Activated CD8-positive, alpha-beta memory T cell treated with anti-CD3 and anti-CD28 coated beads, Interleukin-2, amount 50 U/mL, for 48 hours (primary cell): Measurements from ENCODE around the gene DENND5B.
"Not testable (repeated sequence)": the region's sequence is repeated elsewhere in the genome, so short reads cannot be mapped to it uniquely, and the experiment has no call there.

Source experiments
- DNase-seq: peaks from one replicate; pipeline ENCODE4 v3.0.0-alpha.2; 2020

DENND5B gene

DNA sequence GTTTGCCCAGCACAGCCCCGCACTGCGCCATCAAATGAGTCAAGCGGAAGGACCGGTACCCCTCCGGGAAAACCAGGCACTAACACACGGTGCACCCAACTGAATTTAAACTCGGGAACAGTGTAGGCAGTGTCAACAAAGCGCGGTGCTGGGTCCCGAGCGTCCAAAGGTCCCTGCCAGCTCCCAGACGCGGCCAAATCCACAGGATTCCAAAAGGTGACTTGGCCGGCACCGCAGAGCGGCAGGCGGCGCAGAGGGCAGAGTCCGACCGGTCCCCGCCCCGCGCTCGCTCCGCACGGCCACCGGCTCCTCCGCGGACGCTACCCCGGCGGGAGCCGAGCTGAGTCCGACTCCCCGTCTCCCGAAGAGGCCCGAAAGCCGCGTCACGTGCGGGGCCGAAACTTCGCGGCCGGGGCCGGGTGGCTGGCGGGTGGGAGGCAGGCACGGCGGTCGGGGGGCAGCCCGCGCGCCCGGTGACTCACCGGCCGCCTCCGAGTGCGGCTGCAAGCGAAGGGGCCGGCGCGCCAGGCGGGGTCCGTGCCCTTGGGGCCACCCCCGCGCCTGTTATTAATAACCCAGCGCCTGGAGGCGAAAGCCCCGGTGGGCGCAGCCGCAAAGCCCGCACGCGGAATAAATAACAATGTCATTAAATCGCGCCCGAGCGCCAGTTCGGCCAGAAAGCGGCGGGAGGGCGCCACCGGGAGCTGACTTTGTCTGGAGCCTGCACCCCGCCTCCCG is 863 bp downstream of the DENND5B start:
- peak; percentile 65 for DNase-seq

DNA sequence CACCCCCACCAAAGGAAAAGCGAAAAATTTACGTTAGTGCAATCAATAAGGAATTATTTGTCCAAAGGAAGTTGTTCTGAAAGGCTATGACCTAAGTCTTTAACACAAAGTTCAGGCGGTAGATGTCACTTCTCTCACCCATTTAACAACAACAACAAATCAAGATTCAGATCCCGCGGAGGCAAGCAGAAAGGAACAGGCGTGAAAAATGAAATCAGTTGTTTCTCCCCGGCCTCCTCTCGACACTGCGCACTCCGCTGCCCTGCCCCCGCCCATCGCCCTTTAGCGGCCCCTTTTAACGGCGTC is 1.4 kb downstream of the DENND5B start:
- DNase-seq = no peak

DNA sequence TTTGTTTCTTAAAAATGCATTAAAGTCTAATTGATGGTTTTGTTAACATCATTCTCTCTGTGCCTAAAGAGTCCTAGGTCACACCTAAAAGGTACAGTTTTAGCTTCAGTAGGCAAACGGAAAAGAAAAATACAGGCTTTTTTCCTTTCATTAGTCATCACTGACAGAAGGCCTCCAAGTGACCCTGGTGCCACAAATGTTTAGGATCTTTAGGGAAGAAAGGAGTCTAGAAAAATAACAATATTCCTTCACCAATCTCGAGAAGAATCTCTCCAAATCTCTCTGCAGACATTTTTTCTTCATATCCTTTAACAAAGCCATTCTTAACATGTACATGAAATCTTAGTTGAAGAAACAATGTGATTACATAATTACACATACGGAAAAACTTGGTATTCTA is 2.0 kb downstream of the DENND5B start:
- DNase-seq = no peak

DNA sequence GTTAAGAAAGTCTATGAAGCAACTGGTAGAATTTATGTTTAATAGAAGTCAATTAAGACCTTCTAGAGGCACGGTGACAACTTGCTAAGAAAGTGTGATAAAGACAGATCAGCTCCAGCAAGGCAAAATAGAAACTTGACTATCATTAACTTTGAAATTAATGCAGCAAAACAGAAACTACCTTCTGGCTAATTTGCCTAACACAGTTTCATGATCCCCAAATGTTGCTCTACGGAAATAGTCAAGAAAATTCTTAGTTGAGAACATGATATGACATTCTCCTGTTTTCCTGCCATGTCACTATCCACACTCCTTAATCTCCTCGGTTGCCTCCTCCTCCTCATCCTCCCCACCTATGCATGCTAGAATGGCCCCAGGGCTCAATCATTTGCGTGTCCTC is 4.2 kb downstream of the DENND5B start:
- DNase-seq = no peak

DNA sequence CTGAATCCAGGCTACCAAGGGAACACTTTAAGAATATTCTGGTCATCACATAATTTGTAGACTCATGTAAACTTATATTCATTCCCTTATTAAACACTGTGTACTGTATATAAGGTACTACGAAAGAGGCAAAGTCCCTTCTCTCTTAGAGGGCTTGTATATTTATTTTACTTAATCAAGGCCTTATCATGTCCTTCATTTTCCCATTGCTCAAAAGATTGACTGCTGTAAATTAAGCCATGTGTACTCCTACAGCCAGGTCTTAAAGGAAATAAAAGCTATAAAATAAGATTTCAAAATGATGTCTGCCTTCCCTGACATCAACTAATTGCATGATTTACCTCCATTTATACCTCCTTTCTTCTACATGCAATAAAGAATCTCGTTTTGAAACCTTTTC is 5.0 kb downstream of the DENND5B start:
- DNase-seq = no peak

DNA sequence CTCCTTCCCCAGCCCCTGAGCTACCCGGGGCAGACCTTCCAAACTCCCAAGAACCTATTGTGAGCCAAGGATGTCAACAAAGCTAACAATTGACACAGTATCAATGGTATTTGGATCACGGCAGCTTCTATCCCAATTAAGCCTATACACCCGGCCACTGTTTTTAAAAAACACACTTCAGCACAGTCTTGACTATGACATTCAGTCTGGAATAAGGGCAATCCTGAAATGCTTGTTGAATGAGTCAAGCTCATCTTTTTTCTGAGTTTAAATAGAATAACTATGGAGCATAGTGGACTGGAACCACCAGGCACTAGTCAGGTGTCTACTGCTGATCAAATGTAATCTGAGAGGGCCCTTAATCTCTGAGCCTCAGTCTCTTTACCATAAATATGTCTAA is 5.7 kb downstream of the DENND5B start:
- no peak for DNase-seq

DNA sequence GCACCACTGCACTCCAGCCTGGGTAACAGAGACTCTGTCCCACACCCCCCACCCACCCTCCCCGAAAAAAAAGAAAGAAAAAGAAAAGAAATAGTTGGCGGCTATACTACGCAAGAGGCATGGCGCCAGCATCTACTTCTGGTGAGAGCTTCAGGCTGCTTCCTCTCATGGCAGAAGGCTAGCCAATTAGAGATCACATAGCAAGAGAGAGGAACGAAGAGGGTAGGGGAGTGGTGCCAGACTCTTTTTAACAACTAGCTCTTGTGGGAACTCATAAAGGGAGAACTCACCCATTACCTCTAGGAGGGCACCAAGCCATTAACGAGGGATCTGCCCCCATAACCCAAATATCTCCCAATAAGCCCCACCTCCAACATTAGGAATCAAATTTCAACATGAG is 6.2 kb downstream of the DENND5B start:
- DNase-seq = no peak

DNA sequence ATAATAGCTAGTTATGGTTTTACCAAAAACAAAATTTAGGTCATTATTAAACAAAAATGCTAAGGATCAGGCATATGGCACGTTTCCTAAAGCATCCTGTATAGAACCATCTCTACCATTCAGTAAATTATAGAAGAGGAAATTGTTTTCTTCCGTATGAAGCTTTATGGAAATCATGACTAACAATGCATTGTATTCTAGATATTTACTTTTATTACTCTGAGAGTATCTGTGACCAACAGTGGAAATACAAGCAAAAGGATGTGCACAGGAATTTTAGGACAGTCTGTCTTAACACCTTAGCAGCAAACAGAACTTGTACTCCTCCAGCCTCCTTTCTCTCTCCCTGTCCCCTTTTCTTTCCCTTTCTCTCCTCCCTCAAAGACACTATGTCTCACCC is 7.1 kb downstream of the DENND5B start:
- no peak for DNase-seq

DNA sequence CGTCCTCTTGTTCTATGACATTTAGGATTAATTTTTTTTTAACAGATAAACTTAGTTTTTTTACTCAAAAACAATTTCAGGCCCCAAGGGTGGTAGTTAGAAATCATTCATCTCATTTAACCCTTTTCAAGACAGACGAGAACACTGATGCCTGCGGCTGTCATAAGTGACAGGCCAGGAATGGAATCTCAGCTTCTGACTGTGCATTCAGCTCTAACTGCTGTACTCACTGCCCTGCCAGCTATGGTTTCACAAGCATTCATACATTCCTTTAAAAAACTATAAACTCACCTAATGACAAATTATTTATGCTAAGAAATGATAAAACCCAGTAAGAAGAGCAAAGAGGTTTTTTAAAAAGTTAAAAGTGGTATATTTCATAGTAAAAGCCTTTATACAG is 8.8 kb downstream of the DENND5B start:
- DNase-seq = no peak

DNA sequence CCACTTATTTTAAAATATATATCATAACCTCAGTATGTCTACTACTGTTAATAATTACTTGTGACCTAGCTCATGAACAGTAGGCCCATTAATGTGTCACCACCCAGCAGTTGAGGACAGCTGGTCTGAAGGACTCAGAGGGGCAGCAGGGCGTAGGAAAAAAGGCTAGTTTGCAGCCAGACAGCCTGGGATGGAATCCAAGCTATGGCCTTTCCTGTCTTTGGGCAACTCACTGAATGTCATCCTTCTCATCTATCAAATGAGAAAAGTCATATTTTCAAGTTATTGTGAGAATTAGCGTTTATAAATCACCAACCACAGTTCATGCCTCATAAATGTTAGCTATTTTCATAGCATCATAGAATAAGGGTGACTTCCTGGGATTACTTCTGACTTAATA is 12.3 kb downstream of the DENND5B start:
- no peak for DNase-seq

DNA sequence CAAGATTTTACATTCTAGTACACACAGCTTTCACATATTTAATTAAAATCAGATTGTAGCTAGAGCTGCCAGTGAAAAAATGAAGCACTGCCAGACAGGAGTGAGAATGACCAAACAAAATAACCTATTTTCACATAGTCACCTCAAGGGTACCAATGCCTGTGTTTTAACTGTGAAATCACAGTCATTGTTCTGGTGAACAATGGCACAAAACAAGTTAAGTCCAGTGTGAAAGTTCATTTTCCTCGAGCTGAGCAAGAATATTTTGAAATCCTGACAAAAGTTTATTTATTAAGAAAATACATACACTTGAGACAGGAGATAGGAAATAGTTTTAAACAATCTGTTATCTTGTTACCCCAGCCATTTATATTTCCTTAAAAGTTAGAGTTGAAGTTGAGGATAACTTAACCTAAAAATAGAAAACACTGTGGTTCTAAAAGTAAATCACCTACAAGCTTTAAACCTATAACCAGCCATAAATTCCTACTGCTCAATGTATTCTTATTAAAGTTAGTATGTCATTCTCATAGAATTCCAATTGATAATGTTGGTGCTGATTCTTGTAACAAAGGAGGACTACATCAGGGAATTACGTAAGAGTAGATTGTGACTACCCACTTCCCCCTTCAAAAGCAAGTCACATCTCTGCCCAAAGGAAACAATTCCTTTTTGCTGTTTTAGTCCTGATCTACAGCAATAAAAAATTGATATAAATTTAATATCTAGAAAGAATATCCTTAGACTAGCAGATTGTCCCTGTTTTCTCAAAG is 15.9 kb downstream of the DENND5B start:
- DNase-seq = no peak

DNA sequence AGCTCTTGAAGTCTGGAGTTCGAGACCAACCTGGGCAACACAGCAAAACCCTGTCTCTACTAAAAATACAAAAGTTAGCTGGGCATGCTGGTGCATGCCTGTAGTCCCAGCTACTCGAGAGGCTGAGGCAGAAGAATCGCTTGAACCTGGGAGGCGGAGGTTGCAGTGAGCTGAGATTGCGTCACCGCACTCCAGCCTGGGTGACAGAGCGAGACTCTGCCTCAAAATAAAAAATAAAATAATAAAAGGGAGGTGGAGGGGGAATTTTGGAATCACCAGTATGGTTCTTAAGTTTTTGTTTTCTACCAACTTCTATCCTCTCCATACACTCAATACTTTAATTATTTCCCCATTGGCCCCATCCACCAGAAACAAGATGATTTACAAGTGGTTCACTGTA is 16.6 kb downstream of the DENND5B start:
- not testable (repeated sequence) for DNase-seq

DNA sequence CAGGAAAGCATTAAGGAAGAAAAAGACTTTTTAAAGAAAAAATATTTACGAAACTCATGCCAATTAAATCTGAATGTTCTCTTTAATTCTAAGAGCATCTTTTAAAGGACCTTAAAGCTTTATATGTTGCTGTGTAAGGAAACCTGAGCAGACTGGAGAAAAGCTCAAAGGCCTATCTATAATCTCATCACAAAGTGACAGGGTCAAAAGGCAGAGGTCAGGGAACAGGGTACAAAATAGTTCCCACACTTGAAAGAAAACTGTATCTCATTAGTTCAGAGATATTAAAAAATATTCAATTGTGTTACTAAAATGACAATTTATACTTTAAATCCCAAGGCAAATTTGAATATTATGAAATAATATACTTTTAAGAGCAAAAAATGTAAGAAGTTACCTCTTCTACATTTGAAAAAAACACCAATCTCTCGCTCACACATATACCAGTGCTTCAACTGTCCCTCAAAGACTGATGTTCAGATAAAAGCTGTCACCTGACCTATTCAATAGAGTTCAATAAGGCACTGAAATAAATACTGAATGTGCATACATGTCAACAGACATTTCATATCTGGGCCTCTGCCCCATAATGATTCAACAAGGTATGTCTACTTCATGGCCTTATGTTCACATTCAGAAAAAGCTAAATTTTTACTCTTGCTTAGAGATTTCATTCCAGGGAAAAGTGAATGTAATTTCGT is 17.9 kb downstream of the DENND5B start:
- no peak for DNase-seq

DNA sequence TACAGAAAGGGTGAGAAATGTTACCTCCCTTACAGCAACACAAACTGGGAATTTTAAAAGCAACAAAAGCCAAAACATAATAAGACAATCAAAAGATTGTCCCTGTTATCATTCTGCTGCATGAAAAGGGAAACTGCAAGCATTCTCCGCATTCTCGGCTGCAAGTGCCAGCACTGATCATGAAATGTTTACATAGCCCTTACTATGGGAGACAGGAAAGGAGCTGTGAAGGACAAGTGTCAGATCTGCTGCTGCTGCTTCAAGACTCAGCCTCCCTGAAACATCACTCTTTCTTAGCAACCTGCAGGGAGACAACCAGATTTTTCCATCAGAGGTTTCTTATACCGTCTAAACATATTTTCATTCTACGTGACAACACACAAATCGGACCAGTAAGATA is 20.1 kb downstream of the DENND5B start:
- DNase-seq = no peak

DNA sequence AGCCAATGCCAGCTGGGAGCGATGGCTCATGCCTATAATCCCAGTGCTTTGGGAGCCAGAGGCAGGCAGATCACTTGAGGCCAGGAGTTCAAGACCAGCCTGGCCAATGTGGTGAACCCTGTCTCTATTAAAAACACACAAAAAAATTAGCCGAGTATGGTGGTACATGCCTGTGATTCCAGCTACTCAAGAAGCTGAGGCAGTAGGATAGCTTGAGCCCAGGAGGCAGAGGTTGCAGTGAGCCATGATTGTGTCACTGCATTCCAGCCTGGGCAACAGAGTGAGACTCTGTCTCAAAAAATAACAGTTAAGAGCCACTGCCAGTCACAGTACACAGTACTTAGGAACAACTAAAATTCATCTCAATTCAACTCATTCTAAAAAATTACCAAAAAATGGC is 21.4 kb downstream of the DENND5B start:
- DNase-seq = not testable (repeated sequence)

DNA sequence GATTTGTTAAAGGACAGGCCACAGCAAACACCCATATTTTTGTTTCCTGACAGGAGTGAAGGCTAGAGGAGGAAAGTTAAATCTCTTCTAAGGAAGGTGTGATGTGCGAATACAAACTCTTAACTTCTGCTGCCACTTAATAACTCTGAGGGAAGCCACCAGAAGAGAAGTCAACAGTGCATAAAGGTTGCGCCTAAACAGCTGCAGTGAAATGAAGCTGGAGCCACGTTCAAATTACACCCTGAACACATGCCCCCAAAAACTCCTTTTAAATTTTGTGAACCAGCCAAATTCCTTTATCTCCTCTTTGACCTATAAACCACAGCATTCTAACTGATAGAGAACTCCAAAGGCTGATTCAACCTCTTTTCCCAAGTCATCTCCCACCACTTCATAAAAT is 22.4 kb downstream of the DENND5B start:
- DNase-seq = no peak

DNA sequence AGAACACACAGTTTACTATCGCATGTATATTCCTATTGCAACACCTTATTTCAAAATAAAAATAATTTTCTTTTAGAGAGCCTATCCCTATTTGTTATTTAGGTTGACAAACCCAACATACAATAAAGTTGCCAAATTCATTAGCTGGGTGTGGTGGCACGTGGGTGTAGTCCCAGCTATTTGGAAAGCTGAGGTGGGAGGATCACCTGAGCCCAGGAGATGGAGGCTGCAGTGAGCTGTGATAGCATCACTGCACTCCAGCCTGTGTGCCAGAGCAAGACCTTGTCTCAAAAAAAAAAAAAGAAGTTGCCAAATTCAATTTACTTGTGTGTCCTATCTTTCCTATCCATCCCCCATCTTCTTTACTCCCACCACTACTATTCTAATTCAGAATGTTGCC is 23.9 kb downstream of the DENND5B start:
- DNase-seq = no peak

DNA sequence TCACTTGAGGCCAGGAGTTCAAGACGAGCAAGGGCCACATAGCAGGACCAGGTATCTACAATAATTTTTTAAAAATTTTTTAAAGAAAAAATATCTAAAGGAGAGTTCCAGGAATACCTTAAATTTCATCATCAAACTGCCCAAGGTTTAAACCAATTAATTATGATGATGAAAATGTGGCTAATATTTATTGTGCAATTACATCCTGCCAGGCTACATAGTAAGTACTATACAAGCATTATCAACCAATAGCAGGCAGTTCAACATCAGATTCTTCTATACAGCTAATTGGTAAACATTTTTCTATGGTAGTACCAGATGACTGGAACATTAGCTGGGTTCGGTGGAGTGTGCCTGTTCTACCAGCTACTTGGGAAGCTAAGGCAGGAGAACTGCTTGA is 24.4 kb downstream of the DENND5B start:
- DNase-seq = no peak

DNA sequence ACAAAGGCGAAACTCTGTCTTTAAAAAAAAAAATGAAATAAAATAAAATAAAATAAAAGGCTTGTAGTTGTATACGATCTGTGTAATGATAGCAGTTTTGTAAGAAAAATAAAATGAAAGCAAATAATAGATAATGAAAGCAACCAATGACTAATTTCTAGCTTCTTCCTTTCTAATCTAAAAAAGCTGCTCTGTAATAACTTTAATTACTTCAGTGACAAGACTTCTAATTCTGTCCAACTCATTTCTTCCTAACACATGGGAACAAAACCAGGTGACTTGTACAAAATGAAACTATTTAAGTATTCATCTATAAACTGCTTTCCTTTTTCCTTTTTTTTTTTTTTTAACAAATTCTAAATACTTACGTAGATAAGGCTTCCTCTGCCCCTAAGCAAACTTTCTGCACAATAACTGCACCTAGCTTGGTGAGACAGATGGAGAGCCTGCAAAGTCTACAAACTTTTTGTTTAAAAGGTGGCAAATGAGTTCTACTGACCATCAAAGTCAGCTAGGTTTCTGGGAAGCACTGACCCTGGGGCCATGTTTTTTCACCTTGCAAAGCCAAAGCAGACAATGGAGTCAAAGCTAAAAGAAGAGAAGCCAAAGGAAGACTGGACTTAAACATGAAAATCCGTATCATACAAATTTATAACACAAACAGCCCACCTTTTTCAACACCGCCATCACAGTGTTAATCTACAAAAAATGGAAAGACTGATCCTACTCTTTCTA is 28.2 kb downstream of the DENND5B start:
- DNase-seq = no peak

DNA sequence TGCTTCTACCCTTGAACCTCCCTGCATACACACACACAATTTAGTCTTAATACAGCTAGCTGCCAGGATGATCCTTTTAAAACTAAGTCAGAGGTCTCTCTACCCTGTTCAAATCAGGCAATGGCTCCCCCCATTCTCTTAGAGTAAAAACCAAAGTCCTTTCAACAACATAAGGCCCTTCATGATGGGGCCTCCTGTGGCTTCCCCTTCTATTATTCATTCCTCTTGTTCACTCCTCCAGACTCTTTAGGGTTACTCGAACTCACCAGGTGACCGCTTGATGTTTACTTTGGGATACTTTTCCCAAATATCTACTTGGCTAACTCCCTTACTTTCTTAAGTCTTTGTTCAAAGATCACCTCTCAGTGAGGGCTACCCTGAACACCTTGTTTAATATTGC is 30.4 kb downstream of the DENND5B start:
- no peak for DNase-seq

DNA sequence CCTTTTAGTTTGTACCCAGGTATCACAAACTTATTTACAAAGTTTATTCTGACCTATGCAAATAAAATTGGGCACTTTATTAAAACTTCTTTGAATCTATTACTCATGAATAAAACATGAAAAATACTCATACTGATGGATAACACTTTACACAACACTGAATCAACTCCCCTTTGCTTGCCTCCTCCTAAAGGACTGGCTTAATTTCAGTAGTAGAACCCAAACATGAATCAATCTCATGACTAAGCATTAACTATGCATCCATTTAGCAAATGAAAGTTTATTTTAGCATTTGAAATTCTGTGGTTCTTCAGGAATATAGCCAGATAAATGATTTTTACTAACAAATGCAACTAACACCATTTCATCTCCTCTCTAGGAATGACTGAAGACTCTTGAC is 32.4 kb downstream of the DENND5B start:
- DNase-seq = no peak

DNA sequence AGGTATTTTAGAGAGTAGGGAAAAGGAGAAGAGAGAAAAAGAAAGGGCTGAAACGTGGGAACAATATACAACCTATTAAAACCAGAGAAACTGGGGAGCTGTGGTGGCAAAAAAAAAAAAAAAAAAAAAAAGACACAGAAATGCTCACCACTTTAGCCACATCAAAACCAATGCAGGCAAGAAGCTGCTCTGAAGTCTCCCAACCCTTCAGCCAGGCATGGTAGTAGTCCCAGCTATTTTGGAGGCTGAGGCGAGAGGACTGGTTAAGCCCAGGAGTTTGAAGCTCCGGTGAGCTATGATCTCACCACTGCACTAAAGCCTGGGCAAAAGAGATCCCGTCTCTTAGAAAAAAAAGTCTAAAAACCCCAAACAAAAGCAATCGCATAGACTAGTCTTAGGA is 33.2 kb downstream of the DENND5B start:
- DNase-seq = no peak

DNA sequence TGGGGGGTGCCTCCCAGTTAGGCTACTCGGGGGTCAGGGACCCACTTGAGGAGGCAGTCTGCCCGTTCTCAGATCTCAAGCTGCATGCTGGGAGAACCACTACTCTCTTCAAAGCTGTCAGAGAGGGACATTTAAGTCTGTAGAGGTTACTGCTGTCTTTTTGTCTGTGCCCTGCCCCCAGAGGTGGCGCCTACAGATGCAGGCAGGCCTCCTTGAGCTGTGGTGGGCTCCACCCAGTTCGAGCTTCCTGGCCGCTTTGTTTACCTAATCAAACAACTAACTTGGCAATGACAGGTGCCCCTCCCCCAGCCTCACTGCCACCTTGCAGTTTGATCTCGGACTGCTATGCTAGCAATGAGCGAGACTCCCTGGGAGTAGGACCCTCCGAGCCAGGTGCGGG is 35.5 kb downstream of the DENND5B start:
- DNase-seq = not testable (repeated sequence)

DNA sequence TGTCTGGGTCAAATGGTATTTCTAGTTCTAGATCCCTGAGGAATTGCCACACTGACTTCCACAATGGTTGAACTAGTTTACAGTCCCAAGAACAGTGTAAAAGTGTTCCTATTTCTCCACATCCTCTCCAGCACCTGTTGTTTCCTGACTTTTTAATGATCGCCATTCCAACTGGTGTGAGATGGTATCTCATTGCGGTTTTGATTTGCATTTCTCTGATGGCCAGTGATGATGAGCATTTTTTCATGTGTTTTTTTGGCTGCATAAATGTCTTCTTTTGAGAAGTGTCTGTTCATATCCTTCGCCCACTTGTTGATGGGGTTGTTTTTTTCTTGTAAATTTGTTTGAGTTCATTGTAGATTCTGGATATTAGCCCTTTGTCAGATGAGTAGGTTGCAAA is 40.3 kb downstream of the DENND5B start:
- DNase-seq = not testable (repeated sequence)
